ENCODE data around the gene NTM. TPM values are rescaled to one million over a fixed set of nuclear protein-coding genes. Genes with fewer than 3 reads are reported as not detected.

The NTM gene
- total and polyA plus RNA-seq, 2 donors from 2014 or later, result 0.92 to 10.3 TPM

- no peaks in the 10 kb centered on the region for H3K27me3 ChIP-seq (ENCODE audit: control insufficient read depth, insufficient read depth, low read length)
- H3K4me1 ChIP-seq (ENCODE audit: control insufficient read depth in 2 of 3, insufficient read depth in 2 of 3, low read depth in 1 of 3, low read length in 3 of 3), result no peaks in the 10 kb centered on the region
- intact Hi-C loops (cut with DNase I), result no loop called here
- H3K36me3 ChIP-seq (ENCODE audit: control insufficient read depth in 2 of 3, insufficient read depth in 3 of 3, low read length in 3 of 3), result no peaks in the 10 kb centered on the region
- DNase-seq (no peak), FAIRE-seq (no peak)
- no peak for TF ChIP-seq CTCF (IDR thresholded peaks at IDR 0.05; ENCODE audit: borderline replicate concordance, extremely low read depth, insufficient read depth)
- H3K9me3 ChIP-seq (ENCODE audit: control insufficient read depth in 2 of 3, insufficient read depth in 1 of 3, low read length in 3 of 3), result no peaks in the 10 kb centered on the region
- H3K27ac ChIP-seq (ENCODE audit: low read depth in 2 of 2, low read length in 2 of 2), result no peak overlapping the region
- no peak overlapping the region for H3K4me3 ChIP-seq (ENCODE audit: low read length in 3 of 3)
- no peak overlapping the region for H3K9ac ChIP-seq (ENCODE audit: low read length in 3 of 3)
Measured at GRCh38 chr11:132106096-132106982, 735.9 kb downstream of the NTM start.

GRCh38 chr11:132111316-132111715 is 740.9 kb downstream of the NTM start:
- intact Hi-C loops (cut with DNase I), result no loop called here
- peak in 1 of 5 donors; percentile 50 for DNase-seq
- no peak for FAIRE-seq
- H3K27me3 ChIP-seq (ENCODE audit: control insufficient read depth, insufficient read depth, low read length), result no peaks in the 10 kb centered on the region
- no peak for TF ChIP-seq CTCF (IDR thresholded peaks at IDR 0.05; ENCODE audit: borderline replicate concordance, extremely low read depth, insufficient read depth)
- H3K27ac ChIP-seq (ENCODE audit: low read depth in 2 of 2, low read length in 2 of 2), result no peak overlapping the region
- H3K36me3 ChIP-seq (ENCODE audit: control insufficient read depth in 2 of 3, insufficient read depth in 3 of 3, low read length in 3 of 3), result no peaks in the 10 kb centered on the region
- no peaks in the 10 kb centered on the region for H3K9me3 ChIP-seq (ENCODE audit: control insufficient read depth in 2 of 3, insufficient read depth in 1 of 3, low read length in 3 of 3)
- no peak overlapping the region for H3K9ac ChIP-seq (ENCODE audit: low read length in 3 of 3)
- no peaks in the 10 kb centered on the region for H3K4me1 ChIP-seq (ENCODE audit: control insufficient read depth in 2 of 3, insufficient read depth in 2 of 3, low read depth in 1 of 3, low read length in 3 of 3)
- no peak overlapping the region for H3K4me3 ChIP-seq (ENCODE audit: low read length in 3 of 3)

GRCh38 chr11:132111838-132112237 is 741.4 kb downstream of the NTM start:
- Histone ChIP-seq H3K4me3 (ENCODE audit: low read length in 3 of 3) (no peak overlapping the region), H3K9ac (ENCODE audit: low read length in 3 of 3) (no peak overlapping the region), H3K9me3 (ENCODE audit: control insufficient read depth in 2 of 3, insufficient read depth in 1 of 3, low read length in 3 of 3) (no peaks in the 10 kb centered on the region), H3K27ac (ENCODE audit: low read depth in 2 of 2, low read length in 2 of 2) (no peak overlapping the region), H3K36me3 (ENCODE audit: control insufficient read depth in 2 of 3, insufficient read depth in 3 of 3, low read length in 3 of 3) (no peaks in the 10 kb centered on the region), H3K4me1 (ENCODE audit: control insufficient read depth in 2 of 3, insufficient read depth in 2 of 3, low read depth in 1 of 3, low read length in 3 of 3) (no peaks in the 10 kb centered on the region), H3K27me3 (ENCODE audit: control insufficient read depth, insufficient read depth, low read length) (no peaks in the 10 kb centered on the region)
- peak in 1 of 5 donors; percentile 58 for DNase-seq
- no peak for TF ChIP-seq CTCF (IDR thresholded peaks at IDR 0.05; ENCODE audit: borderline replicate concordance, extremely low read depth, insufficient read depth)
- no peak for FAIRE-seq
- intact Hi-C loops (cut with DNase I), result no loop called here
